Panc1 (cell line): Measurements from ENCODE around the gene NEO1. TPM values are rescaled to one million over a fixed set of nuclear protein-coding genes. Genes with fewer than 3 reads are reported as not detected.

Experiments used
- ATAC-seq: fragments of 200-7000 bp; cut with Tn5 transposase; 2 replicates; pipeline ENCODE4 v1.9.1; 2020; ENCODE audit warnings: mild to moderate bottlenecking, moderate library complexity
- BruUV-seq: library from RNA; stranded (reverse); fragments of 400-500 nt; replicated peaks from 2 replicates; lab custom pipeline; 2021; lab: Mats Ljungman, UMichigan
- CTCF ChIA-PET: fragments of 300-600 bp; sonication (Branson Sonifier 250); formaldehyde crosslinking; loops from one replicate; lab custom pipeline; 2022; ENCODE audit warnings: antibody characterized with exemption; lab: Charles Lee
- POLR2A ChIA-PET: fragments of 300-600 bp; sonication (Branson Sonifier 250); formaldehyde crosslinking; loops from one replicate; lab custom pipeline; 2022; ENCODE audit warnings: antibody characterized with exemption; lab: Charles Lee
- DNase-seq: peaks from one replicate; pipeline ENCODE4 v3.0.0-alpha.2; 2010; ENCODE audit warnings: low read depth, low spot score
- H3K27ac ChIP-seq: 2 replicates; pipeline ENCODE4 v1.5.1; 2011; ENCODE audit warnings: mild to moderate bottlenecking, low read length, inconsistent platforms
- H3K27me3 ChIP-seq: fragments of 200-500 bp; sonication (Bioruptor generic); 2 replicates; pipeline ENCODE4 v1.6.0; 2014; ENCODE audit warnings: low read length, inconsistent platforms; ENCODE audit not compliant: control insufficient read depth, insufficient read depth
- H3K36me3 ChIP-seq: fragments of 200-500 bp; sonication (Bioruptor generic); 2 replicates; pipeline ENCODE4 v1.5.1; 2014; ENCODE audit warnings: inconsistent platforms, mild to moderate bottlenecking, low read length, moderate library complexity; ENCODE audit not compliant: control insufficient read depth, insufficient read depth
- H3K4me1 ChIP-seq: 2 replicates; pipeline ENCODE4 v1.5.1; 2011; ENCODE audit warnings: inconsistent platforms, mild to moderate bottlenecking, low read length, moderate library complexity; ENCODE audit not compliant: control insufficient read depth, insufficient read depth
- H3K4me3 ChIP-seq, 2 experiments: 2 replicates each; pipeline ENCODE4 v1.5.1; 2011 to 2012; ENCODE audit warnings: low read depth in 2 of 2, low read length in 2 of 2, mild to moderate bottlenecking in 2 of 2, inconsistent platforms in 1 of 2, moderate library complexity in 1 of 2
- H3K9me3 ChIP-seq: fragments of 200-500 bp; sonication (Bioruptor generic); 2 replicates; pipeline ENCODE4 v1.5.1; 2014; ENCODE audit warnings: low read depth, mild to moderate bottlenecking, inconsistent platforms, low read length, moderate library complexity; ENCODE audit not compliant: control insufficient read depth, insufficient read depth
- POLR2AphosphoS5 ChIP-seq: IDR thresholded peaks from 2 replicates; pipeline ENCODE4 v1.6.1; 2012; ENCODE audit warnings: mild to moderate bottlenecking, low read depth, low read length, moderate library complexity
- SIN3A ChIP-seq: IDR thresholded peaks from 2 replicates; pipeline ENCODE4 v1.6.1; 2012; ENCODE audit warnings: low read depth, mild to moderate bottlenecking, low read length, moderate library complexity, borderline replicate concordance; ENCODE audit not compliant: insufficient read depth
- TCF7L2 ChIP-seq: IDR thresholded peaks from 2 replicates; pipeline ENCODE4 v1.6.1; 2011; ENCODE audit warnings: mild to moderate bottlenecking, low read depth, low read length, inconsistent platforms
- in situ Hi-C: cut with HindIII; loops from 2 replicates; pipeline ENCODE4 v1.10.0; 2016; ENCODE audit warnings: low sequenced_read_pairs, low pct_unique_long_range_greater_than_20kb
- intact Hi-C: fragments of 100-400 bp; cut with micrococcal nuclease; formaldehyde crosslinking; loops from one replicate; pipeline ENCODE4 v1.10.0; 2022; ENCODE audit not compliant: unreplicated experiment
- total RNA-seq: library from RNA; stranded (reverse); gene quantifications from one replicate; pipeline ENCODE4 v1.2.1, GENCODE V29; 2021; ENCODE audit not compliant: unreplicated experiment
- TF ChIP-seq, protein P1 (sequence below): fragments of 450-650 bp; IDR thresholded peaks from 2 replicates; pipeline ENCODE4 v1.5.1; 2017; ENCODE audit warnings: mild to moderate bottlenecking
- TF ChIP-seq, protein P2 (sequence below), 2 experiments: IDR thresholded peaks; 2 replicates each; pipeline ENCODE4 v1.6.1; 2011 to 2012; ENCODE audit warnings: low read depth in 2 of 2, control low read depth in 1 of 2, low read length in 1 of 2, mild to moderate bottlenecking in 1 of 2, moderate library complexity in 1 of 2; ENCODE audit not compliant: insufficient read depth in 1 of 2

The NEO1 gene
- total RNA-seq, 1 experiment from 2014 or later, result 7.5 TPM

DNA sequence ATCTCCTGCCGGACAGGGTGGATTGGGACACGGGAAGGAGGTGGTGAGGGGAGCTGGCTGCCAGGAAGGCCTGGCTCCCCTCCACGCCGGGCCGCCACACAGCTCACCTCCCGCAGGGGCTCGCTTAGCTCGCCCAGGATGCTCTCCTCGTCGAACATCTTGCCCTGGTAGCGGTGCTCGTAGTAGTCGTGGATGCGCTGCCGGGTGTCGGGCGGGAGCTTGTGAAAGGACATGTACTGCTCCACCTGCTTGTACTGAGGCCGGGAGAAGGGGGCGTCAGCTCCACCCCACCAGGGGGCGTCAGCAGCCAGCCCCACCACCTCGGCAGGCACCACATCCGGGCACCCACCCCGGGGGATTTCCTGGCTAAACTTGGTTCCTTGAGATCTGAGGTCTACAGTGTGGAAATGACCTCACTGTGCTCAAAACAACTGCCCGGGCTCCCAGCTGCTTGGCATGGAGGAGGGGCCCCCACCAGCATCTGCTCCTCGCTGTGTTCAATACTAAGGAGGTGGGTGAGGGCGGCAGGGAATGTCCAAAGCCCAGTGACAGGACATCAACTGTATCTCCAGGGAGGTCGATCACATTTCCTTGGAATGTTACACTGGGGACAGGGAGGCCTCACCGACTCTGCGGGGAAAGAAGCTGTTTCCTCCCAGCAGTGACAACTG, 273.1 kb downstream of the NEO1 start:
- BruUV-seq, result no TSS peak
- TF ChIP-seq TCF7L2 (no peak), POLR2AphosphoS5 (no peak), SIN3A (no peak)
- TF ChIP-seq, protein P1, sequence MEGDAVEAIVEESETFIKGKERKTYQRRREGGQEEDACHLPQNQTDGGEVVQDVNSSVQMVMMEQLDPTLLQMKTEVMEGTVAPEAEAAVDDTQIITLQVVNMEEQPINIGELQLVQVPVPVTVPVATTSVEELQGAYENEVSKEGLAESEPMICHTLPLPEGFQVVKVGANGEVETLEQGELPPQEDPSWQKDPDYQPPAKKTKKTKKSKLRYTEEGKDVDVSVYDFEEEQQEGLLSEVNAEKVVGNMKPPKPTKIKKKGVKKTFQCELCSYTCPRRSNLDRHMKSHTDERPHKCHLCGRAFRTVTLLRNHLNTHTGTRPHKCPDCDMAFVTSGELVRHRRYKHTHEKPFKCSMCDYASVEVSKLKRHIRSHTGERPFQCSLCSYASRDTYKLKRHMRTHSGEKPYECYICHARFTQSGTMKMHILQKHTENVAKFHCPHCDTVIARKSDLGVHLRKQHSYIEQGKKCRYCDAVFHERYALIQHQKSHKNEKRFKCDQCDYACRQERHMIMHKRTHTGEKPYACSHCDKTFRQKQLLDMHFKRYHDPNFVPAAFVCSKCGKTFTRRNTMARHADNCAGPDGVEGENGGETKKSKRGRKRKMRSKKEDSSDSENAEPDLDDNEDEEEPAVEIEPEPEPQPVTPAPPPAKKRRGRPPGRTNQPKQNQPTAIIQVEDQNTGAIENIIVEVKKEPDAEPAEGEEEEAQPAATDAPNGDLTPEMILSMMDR, result no peak
- TF ChIP-seq, protein P2, sequence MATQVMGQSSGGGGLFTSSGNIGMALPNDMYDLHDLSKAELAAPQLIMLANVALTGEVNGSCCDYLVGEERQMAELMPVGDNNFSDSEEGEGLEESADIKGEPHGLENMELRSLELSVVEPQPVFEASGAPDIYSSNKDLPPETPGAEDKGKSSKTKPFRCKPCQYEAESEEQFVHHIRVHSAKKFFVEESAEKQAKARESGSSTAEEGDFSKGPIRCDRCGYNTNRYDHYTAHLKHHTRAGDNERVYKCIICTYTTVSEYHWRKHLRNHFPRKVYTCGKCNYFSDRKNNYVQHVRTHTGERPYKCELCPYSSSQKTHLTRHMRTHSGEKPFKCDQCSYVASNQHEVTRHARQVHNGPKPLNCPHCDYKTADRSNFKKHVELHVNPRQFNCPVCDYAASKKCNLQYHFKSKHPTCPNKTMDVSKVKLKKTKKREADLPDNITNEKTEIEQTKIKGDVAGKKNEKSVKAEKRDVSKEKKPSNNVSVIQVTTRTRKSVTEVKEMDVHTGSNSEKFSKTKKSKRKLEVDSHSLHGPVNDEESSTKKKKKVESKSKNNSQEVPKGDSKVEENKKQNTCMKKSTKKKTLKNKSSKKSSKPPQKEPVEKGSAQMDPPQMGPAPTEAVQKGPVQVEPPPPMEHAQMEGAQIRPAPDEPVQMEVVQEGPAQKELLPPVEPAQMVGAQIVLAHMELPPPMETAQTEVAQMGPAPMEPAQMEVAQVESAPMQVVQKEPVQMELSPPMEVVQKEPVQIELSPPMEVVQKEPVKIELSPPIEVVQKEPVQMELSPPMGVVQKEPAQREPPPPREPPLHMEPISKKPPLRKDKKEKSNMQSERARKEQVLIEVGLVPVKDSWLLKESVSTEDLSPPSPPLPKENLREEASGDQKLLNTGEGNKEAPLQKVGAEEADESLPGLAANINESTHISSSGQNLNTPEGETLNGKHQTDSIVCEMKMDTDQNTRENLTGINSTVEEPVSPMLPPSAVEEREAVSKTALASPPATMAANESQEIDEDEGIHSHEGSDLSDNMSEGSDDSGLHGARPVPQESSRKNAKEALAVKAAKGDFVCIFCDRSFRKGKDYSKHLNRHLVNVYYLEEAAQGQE (IDR thresholded peaks at IDR 0.05; ENCODE audit: insufficient read depth in 1 of 2, low read depth in 2 of 2, low read length in 1 of 2), result no peak
- no peaks in the 10 kb centered on the region for H3K27me3 ChIP-seq
- H3K4me3 ChIP-seq, result no peak overlapping the region
- ChIA-PET CTCF (no interaction called here), POLR2A (no interaction called here)
- no peaks in the 10 kb centered on the region for H3K9me3 ChIP-seq
- in situ Hi-C loops, result no loop called here
- no peaks in the 10 kb centered on the region for H3K4me1 ChIP-seq
- no peaks in the 10 kb centered on the region for H3K36me3 ChIP-seq
- intact Hi-C loops, result no loop called here
- DNase-seq (no peak), ATAC-seq (0 out of 2 replicates have a peak, but pooled peaks have one; percentile 11)
- no peak overlapping the region for H3K27ac ChIP-seq

DNA sequence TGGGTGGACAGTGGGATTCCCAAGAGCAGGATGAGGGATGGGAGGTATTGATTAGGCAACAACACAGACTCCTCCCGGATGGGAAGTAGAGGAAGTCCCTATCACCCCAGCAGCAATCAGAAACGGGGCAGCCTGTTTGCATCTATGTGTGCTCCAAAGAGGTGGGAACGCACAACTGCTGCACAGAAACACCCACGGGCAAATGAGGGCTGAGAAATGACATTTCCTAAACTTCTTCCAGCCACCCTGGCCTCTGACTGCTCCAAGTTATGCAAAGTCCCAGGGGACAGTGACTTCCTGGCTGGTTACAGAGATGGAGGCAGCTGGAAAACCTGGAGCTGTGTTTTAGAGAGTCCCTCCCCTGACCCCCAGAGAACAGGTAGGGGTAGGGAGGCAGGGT, 273.9 kb downstream of the NEO1 start:
- CTCF ChIA-PET, result interaction anchor here (0.7 kb wide), 1 partner anchor 45 kb away, joined by 4 read pairs; no protein-coding TSS in a partner anchor
- DNase-seq, result no peak
- no peak overlapping the region for H3K27ac ChIP-seq
- no peaks in the 10 kb centered on the region for H3K4me1 ChIP-seq
- BruUV-seq, result no TSS peak
- no peaks in the 10 kb centered on the region for H3K36me3 ChIP-seq
- intact Hi-C loops, result no loop called here
- no peaks in the 10 kb centered on the region for H3K27me3 ChIP-seq
- TF ChIP-seq SIN3A (no peak), POLR2AphosphoS5 (no peak), TCF7L2 (no peak)
- TF ChIP-seq, protein P1, result no peak
- TF ChIP-seq, protein P2 (IDR thresholded peaks at IDR 0.05; ENCODE audit: insufficient read depth in 1 of 2, low read depth in 2 of 2, low read length in 1 of 2), result no peak
- in situ Hi-C loops, result no loop called here
- POLR2A ChIA-PET, result no interaction called here
- ATAC-seq, result no peak
- H3K9me3 ChIP-seq, result no peaks in the 10 kb centered on the region
- no peak overlapping the region for H3K4me3 ChIP-seq
